NCI-H510A treated with DMSO at 0.1 percent for 48 hours (cell line): Measurements from ENCODE around the gene ANKMY1.

ENCODE experiments used
- DNase-seq: peaks from one replicate; lab custom pipeline; 2025; lab: John Stamatoyannopoulos, UW

Gene ANKMY1, protein sequence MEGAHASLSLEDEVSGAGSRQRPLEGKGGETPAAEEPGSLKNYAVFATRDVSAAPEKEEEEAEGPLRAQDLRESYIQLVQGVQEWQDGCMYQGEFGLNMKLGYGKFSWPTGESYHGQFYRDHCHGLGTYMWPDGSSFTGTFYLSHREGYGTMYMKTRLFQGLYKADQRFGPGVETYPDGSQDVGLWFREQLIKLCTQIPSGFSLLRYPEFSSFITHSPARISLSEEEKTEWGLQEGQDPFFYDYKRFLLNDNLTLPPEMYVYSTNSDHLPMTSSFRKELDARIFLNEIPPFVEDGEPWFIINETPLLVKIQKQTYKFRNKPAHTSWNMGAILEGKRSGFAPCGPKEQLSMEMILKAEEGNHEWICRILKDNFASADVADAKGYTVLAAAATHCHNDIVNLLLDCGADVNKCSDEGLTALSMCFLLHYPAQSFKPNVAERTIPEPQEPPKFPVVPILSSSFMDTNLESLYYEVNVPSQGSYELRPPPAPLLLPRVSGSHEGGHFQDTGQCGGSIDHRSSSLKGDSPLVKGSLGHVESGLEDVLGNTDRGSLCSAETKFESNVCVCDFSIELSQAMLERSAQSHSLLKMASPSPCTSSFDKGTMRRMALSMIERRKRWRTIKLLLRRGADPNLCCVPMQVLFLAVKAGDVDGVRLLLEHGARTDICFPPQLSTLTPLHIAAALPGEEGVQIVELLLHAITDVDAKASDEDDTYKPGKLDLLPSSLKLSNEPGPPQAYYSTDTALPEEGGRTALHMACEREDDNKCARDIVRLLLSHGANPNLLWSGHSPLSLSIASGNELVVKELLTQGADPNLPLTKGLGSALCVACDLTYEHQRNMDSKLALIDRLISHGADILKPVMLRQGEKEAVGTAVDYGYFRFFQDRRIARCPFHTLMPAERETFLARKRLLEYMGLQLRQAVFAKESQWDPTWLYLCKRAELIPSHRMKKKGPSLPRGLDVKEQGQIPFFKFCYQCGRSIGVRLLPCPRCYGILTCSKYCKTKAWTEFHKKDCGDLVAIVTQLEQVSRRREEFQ

DNA sequence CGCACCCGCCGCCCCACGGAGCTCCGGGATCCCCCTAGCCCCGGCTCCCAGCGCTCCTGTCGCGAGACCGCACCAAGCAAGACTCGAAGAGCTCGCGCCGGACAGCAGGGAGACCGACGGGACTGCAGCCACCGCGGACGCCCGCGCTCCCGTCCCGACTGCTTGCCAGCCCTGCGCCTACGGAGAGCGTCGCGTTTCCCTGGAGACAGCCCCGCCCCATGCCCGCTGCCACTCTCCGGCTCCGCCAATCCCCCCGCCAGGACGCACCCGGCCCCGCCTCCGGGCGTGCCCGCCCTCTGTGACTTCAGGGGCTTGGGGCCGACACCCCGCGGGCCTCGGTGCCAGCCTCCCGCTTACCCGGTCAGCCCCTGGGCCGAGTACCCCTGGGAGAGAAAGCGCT is at the start of gene ANKMY1:
ANKMY1 (minus strand) TSS at position 181 of the 400 bp plus-strand sequence. CDS start 653 bp downstream, outside the sequence.
- no peak for DNase-seq

DNA sequence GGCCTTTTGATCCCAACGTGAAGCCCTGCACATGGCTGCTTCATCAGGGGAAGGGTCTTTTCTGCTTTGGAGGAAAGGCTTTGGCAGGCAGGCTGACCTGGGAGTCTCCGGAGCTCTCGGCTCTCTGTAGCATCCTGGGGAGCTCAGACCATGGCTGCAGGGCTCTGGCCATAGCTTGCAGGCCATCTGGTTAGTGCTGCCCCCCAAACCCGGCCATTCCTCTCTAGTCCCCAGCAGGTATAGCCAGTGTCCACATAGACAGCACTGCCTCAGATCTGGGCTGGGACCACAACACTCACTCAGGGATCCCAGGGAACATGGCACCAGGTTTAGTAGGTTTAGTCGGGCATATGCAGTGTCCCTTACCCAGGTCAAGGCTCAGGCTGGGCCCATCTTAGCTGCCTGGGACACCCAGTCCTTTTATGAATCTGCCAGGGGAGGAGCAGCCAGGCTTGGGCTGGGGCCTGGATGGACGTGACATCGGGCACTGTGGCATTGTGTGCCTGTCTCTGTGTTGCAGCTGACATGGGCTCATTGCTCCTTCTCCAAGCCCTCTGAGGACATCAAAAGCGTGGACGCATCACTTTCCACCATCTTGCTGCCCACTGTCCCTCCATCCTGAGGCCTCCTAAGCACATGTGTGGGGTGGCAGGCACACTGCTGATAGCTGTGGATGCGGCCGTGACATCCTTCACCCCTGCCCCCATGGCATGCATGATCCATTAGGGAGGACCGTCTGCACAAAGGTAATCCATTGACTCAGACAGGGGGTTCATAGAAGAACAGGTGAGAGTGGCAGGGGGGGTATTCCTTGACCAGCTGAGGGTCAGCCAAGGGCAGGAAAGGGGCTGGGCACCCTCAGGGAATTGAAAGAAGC is 48.3 kb upstream of the ANKMY1 start:
- no peak for DNase-seq

DNA sequence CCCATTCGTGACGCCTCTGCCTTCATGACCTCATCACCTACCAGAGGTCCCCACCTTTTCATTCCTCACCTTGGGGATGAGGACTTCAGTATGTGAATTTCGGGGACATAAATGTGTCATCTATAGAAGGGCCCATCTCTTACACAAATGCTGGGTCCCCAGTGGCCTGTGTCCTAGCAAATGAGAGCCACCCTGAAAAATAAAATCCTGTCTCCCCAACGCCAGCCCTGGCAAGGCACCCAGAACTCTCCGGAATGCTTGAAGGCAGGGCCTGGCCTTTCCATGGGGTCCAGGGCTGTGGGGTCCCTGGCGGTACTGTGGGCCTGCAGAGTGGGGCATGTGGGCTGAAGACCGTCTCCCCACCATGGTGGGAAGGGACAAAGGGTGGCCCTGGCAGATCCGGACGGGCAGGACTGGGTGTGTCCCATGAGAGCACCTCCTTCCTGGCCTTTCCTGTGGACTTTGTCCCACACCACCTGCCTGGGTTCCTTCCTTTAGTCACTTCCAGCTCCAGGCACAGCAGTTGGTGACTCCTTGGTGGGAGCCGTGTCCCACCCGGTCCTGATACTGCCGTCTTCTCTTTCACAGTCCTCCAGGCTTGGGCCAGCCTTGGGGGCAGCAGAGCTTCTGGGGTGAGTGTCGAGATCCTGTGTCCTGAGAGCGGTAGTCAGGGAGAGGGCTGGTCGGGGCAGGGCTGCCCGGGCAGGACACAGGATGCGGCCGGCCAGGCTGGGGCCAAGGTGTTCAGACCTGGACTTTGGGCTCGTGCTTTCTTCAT is 47.3 kb upstream of the ANKMY1 start:
- no peak for DNase-seq

GRCh38 chr2:240604291-240604938 is 46.6 kb upstream of the ANKMY1 start:
- peak; percentile 18 for DNase-seq

DNA sequence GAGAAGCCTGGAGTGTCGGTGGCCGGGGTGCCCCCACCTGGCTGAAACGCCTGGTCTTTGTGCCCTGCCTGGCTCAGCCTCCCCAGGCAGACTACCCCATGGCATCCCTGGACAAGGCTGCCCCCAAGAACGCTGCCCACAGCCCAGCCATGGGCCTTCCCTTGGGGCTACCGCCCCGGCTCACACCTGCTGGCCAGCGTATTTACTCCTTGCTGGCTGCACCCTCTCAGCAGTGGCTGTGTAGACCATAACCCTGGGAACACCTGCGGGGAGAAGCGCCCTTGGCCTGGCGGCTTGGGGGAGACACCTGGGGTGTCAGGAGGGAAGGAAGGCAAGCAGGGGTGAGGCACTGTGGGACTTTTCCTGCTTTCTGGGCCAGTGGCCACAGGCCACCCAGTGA is 46.1 kb upstream of the ANKMY1 start:
- no peak for DNase-seq

DNA sequence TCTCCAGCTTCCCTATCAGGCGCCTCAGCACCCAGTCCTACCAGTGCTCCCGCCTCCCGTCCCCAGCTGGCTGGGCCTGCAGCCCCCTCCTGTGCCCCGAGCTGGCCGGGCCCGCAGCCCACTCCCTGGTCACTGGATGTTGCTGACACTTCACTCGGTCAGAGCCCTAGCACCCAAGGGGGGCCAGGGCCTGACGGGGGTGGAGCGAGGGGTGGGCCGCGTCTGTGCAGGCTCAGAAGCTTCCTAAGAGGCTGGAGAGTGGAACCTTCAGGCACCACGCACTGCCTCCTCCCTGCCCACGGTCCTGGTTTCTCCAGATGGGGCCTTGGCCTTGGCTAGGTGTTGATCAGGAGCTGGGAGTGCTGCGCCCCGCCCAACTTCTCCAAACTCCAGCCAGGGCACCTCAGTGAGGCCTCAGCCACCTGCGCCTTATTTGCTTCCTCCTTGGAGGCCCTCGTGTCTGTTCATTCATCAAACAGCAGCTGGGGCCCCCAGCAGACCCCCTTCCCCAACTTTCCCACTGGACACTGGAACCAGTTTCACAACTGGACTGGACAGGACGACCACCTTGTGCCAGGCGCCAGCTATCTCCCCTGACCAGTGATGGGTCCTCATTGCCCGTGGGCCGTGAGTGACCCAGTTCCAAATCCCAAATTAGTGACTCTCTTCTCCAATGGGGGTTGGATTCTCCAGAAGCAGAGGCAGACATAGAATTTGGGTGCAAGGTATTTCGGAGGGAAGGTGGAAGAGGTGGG is 45.5 kb upstream of the ANKMY1 start:
- DNase-seq = no peak

- DNase-seq = no peak
These were observed 44.7 kb upstream of the ANKMY1 start for GRCh38 chr2:240602266-240603050.

DNA sequence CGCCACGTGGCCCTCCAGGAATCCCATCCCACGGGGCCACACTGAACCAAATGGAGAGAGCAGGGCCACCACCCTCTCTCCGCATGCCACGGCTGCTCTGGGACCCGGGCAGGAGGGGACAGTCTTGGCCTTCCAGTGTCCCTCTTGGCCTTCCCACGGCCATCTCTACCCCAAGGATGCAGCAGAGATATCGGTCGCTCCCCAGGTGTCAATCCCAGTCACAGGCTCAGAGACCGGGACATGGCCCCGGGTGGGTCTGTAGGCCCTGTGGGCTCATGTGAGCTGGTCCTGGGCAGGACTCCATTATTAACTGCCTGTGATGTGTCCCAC is 44.0 kb upstream of the ANKMY1 start:
- DNase-seq = no peak

DNA sequence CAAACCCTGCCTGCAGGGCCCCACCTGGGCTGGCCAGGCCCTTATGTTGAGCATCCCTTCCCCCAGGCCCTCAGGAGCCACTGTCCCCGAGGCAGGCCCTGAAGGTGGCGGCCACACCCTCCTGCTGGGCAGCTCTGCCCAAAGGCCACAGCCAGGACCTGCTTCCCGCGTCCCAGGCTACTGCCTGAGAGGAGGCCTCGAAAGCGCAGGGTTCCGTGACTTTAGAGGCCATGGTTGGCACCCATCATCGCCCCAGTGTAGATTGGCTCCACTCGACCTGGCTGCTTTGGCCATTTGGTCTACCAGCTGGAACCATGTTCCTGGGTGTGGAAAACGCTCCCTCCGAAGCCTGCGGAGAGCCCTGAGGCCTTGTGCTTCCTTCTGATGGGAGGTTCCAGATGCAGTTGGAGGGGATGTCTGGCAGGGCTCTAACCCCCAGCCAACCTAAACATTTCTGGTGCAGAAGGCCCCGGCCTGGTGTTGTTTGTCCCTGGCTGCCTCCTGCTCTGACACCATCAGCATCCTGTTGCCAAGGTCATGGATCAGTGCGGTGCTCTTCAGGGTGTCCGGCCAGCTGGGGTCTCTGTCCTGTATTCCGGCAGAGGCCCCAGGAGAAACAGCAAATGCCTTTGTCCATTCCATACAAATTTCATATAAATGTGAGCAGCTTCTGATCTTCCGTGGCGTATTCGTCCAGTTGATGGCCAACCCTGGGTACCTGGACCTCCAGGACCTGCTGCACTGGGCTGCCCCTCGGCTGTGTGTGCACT is 43.5 kb upstream of the ANKMY1 start:
- DNase-seq = no peak

DNA sequence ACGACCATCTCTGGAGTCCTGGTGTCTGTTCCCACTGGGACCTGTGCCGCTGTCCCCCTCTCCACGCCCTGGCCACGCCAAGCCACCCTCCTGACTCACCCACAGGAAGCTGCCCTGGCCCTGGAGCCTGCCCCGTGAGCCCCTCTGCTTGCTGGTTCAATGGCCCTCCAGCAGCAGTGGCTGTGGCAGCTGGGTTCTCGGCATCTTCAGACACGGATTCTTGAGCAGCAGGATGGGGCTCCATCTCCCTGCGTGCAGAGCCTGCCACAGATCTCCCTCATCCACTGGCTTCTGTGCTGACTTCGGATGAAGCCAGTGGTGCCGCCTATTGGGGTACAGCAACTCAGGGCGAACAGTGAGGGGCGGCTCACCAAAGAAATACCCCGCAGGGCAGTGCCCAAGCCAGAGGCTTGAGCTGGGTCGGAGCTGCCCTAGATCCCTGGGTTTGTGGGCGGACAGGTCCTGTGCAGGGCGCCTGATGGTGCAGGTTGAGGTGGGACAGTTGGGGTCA is 42.7 kb upstream of the ANKMY1 start:
- DNase-seq = no peak

GRCh38 chr2:240599141-240599583 is 41.4 kb upstream of the ANKMY1 start:
- DNase-seq = no peak

DNA sequence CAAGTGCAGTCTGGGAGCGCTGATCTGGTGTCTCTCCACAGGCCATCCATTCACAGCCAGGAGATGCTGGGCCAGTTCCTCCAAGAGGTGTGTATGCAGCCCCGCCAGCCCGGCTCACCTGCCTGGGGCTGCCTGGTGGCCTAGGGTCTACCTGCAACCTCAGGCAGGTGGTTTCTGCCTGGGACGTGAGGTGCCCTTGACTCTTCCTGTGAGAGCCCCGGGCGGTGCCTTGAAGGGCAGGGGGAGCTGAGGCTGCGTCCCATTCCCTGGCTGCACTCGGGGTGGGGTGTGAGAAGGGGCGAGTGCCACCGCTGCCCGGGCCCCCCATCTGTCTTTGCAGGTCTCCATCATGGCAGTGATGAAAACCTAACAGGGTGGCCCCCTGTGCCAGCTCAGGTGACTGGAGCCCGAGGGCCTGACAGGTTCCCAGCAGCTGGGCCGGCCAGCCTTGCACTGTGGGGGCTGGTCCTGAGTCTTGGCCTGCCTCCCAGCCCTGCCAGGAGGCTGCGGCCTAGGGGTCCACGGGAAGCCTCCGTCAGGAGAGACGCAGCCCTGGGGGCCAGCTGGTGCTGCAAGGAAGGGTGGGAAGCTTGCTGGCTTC is 40.6 kb upstream of the ANKMY1 start:
- no peak for DNase-seq

DNA sequence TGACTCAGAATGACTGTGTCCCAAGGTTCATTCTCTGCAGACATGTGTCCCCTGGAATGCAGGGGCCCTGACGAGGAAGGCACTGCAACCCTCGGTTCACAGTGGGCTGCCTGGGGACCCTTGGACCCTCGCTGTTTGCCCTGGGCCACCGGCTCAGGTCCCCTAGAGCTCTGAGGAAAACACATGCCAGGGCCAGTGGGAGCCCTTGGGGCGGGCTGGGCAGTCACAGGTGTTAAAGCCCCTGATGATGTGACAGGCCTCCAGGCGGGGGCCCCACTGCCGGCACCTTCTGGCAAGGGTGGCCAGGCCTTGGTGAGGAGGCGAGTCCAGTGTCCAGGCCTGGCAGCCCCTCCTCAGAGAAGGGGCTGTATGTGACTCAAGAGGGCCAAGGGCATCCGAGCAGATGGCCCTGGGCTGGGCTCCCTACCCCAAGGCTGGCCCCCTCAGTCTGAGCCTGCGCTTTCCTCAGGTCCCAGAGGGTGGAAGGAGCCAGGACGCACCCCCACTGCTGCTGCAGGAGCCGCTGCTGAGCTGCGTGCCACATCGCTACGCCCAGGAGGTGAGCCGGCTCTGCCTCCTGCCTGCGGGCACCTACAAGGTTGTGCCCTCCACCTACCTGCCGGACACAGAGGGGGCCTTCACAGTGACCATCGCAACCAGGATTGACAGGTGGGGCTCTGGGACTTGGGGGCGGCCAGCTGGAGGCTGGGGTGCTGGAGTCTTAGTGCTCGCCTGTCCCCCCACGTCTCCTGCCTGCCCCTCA is 39.8 kb upstream of the ANKMY1 start:
- no peak for DNase-seq

- DNase-seq = no peak
These were observed 39.2 kb upstream of the ANKMY1 start for GRCh38 chr2:240597054-240597418.

DNA sequence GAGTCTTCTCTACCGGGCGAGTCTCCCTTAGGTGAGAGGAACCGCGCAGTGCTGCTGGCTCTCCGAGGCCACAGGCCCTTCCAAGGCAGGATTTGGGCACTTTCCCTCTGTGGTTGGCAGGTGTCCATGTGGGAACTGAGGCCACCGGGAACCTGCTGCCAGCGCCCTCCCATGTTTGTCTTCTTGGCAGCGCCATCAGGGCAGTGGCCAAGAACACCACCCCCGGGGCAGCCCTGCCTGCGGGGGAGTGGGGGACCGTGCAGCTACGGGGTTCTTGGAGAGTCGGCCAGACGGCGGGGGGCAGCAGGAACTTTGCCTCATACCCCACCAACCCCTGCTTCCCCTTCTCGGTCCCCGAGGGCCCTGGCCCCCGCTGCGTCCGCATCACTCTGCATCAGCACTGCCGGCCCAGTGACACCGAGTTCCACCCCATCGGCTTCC is 38.7 kb upstream of the ANKMY1 start:
- no peak for DNase-seq

GRCh38 chr2:240596080-240596460 is 38.3 kb upstream of the ANKMY1 start:
- no peak for DNase-seq
